HG03378 (cell line): ENCODE results near the gene CNPY4.

Source experiments
- ATAC-seq: cut with Tn5 transposase; IDR thresholded peaks from one replicate; pipeline ENCODE4 v1.9.1; 2021; ENCODE audit warnings: mild to moderate bottlenecking, moderate library complexity; ENCODE audit not compliant: unreplicated experiment

The CNPY4 gene

DNA sequence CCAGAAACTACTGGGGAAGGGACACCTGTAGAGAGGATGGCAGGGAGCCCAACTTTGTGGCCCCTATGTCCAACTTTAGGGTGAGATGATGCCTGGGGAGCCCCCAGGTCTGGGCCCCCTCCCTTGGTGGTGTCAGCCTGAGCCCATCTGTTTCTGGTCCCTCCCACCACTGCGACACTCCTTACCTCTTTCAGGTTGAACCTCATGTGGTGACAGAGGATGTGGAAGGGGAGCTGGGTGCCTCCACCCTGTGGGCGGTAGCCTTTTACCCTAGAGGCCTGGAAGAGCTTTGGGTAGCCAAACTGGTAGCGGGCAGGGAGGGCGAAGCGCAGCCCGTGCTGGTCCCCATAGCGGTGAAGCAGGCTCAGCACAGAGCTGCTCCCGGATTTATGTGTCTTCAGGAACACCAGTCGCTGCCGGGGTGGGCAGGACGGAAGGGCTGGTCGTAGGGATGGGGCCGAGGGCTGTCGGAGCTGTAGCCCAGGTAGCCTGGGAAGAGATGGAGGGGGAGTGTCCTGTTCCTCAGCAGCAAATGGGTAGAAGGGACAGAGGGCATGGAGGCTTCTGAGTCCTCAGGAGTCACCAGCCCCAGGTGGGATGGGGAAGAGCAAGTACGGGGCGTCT lies 47.0 kb downstream of the CNPY4 start:
- ATAC-seq, result no peak

DNA sequence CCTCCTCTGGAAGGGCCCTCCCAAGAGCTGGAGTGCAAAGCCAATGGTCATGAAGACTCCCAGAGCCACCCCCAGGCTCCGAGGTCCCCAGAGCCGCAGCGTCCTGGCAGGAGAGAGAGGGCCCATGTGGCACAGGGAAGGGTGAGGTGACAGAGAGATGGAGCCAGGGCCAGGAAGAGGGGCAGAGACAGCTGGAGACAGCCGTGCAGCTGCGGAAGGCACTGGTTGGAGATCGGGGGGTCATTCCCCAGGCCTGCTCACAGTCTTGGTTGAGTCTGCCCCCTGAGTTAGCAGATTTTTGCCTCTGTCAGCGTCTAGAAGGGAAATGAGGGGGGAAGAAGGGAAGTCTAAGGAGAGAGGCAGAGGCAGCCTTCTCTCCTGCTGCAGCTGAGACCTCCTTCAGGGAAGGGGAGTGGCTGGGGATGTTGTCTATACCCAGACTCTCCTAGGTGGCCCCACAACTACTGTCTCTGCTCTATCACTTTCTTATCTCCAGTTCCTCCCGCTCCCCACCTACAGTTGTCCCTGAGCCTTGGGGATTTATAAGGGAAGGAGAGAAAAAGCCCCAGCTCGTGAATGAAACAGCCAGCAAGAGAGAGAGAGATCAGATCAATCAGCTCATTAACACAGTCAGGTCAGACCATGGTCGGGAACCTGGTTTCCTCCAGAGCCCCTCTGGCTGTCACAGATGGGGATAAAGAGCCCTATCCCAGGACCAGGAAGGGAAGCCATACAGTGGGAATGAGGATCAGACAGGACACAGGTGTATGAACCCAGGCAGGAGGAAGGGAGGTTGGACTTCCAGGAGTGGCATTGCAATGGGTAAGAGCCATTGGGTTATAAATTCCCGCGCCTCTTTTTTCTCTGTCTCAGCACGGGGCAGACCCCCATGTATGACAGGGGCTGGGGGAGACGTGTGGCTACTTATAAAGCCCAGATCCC lies 47.8 kb downstream of the CNPY4 start:
- ATAC-seq, result no peak

DNA sequence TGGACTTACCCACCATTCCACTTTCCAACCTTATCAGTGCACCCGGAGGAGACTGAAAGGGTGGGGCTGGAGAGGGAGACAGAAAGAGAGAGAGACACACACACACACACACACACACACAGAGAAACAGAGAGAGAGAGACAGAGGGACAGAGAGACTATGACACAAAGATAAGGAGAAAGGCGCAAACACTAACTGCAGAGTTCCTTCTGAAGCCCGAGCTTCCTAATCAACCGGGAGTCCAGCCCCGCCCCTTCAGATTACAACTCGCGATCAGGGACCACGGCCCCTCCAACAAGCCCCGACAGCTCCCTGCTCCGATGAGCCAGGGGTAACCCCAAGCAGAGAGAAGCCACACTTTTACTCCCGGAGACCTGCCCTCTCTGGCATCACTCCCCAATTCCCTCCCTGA lies 48.5 kb downstream of the CNPY4 start:
- no peak for ATAC-seq

DNA sequence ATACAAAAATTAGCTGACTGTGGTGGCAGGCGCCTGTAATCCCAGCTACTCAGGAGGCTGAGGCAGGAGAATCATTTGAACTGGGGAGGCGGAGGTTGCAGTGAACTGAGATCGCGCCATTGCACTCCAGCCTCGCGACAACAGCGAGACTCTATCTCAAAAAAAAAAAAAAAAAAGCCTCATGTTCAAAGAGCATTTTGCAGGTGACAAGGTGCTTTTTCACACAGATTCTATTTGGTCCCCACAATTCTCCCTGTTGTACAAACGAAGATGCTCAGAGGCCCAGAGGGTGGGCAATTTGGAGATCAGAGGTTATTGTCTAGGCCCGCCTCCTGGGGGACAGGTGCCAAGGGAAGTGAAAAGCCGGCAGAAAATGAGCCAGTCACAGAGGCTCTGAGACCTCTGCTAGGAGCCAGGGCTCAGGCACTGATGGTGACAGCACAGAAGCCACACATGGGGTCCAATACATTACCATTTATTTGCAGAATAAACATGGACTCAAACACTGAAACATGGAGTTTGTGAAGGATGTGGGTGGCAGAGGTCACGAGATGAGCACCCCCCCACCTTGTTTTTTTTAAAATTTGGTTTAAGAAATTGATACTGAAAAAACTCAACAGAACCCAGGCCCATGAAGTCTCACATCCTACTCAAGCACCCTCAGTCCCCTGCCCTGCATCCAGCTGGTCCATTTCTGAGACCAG lies 49.9 kb downstream of the CNPY4 start:
- ATAC-seq, result no peak

DNA sequence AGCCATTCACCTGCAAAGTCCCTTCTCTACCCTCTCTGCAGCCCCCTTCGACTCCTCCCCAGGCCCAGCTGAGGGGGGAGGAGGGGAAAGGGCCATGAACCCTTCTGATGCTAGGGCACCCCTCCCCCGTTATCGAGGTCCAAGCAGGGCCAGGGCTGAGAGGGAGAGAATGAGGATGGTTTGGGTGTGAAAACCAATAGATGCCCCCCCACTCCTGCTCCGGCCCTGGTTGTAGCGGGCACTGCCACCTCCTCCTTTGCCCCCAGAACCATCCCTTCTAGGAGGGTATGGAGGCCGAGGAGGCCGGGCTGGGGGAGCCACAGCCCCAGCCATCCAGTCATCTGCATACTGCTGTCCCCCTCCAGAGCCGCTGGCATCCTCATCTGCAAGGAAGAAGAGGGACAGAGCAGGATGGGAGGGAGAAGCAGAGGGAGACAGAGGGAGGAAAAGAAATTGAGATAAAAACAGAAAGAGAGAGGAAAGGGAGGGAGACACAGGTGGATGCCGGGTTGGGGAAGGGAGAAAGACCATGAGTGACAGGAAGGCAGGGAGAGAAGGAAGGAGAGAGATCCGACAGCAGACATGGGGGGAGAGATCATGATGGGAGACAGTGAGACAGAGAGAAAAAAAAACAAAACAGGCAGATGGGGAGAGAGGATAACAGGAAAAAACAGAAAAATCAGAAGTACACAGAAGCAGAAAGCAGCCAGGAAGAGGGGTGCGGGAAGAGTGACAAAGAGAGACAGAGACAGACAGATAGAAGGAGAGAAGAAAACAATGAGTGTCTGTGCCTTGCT lies 50.9 kb downstream of the CNPY4 start:
- no peak for ATAC-seq

DNA sequence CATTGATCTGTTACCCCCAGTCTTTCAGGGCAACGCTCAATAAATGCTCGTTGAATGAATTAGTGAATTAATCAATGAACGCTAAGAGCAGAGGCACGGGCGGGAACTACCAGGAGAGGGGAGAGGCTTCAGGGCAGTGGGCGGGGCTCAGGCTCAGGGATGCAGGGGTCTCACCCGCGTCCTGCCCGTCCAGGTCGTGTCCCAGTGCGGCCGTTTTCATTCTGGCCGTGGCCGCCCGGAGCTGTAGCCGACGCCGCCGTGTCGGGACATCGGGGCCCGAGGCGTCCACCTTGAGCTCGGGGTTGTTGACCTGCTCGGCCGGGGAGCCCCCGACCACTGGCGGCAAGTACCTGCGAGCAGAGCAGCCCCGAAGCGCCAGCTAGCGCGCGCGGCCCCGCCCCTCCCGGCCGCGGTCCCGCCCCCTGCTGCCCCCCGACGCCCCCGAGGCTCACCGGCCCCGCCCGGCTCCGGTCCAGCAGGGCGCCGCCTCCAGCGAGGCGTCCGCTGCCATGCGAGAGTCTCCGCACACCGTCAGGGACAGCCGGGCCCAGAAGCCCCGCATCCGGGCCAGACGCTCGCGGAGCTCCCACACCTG lies 51.8 kb downstream of the CNPY4 start:
- ATAC-seq, result no peak

DNA sequence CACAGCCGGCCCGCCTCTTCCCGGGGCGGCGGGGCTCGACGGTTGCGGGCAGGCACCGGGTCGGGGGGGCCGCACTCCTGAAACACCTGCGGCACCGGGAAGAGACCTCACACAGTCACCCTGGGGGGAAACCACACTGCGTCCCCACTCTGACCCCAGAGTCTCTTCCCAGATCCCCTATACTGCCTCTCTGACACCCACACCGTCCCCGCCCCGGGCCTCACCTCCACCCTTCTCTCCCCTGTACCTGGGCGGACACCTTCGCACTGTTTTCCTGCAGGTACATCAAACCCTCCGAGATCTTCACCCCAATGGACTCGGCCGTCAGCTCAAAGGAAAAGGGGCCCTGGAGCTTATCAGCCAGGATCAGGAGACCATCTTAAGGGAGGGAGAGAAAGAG lies 52.4 kb downstream of the CNPY4 start:
- ATAC-seq, result no peak

DNA sequence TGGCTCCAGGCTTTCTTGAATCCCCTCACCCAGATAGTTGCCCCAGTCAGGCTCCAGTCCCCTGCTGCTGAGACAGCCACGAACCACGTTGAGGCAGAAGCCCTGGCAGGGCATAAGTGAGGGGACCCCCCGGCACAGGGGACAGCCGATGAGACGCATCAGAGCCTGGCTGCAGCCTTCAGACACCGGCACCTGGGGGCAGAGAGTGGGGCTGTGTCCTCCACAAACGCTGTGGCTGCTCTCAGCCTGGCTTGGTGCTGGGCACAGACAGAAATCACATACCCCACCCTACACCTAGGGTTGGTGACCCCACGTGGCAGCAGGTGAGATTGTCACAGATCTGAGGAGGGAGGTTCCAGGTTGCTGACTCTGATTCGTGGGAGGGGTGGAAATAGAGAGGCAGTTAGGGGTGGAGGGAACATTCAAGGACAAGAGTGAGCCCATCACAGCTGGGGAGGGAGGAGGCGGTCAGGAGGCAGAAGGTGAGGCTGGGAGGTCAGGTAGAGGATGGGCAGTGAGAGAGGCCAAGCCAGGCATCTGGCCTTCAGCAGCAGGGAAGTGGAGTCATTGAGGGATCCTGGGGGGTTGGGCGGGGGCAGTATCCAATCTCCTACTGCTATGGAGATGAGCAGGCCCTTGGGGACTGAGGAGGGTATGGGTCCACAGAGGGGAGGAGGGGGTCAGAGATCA lies 54.5 kb downstream of the CNPY4 start:
- ATAC-seq, result no peak

DNA sequence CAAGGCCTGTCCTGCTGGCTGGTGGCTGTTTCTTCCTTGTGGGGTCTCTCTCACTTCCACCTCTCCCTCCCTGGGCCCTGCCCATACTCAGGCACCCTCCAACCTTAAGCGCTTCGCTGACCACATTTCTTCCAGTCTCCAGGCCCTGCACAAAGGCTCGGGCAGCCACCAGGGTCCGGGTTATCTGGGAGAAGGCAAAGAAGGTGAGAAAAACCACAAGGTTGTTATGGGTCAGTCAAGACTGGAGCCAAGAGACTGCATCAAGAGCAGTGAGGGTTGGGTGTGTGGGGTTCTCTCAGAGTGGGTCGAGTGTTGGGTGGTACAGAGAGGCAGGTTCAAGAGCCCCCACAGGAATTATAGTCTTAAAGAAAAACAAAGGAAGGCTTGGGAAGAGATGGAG lies 55.1 kb downstream of the CNPY4 start:
- ATAC-seq, result no peak
